WTC11 (cell line): Measurements from ENCODE around the gene PRKCE. TPM values are rescaled to one million over a fixed set of nuclear protein-coding genes. Genes with fewer than 3 reads are reported as not detected.
A peak's percentile ranks its signal among the peaks of the same experiment; 100 is the strongest.

Source experiments
- ATAC-seq: fragments of 200-7000 bp; cut with Tn5 transposase; 2 replicates; pipeline ENCODE4 v1.10.0; 2021; ENCODE audit warnings: mild to moderate bottlenecking, moderate library complexity
- CTCF ChIA-PET: fragments of 300-600 bp; sonication (Branson Sonifier 250); formaldehyde crosslinking; loops from one replicate; lab custom pipeline; 2021; ENCODE audit warnings: antibody characterized with exemption; lab: Charles Lee
- POLR2A ChIA-PET: fragments of 350-600 bp; sonication (Branson Sonifier 250); formaldehyde crosslinking; loops from one replicate; lab custom pipeline; 2021; ENCODE audit warnings: antibody characterized with exemption; lab: Charles Lee
- DNase-seq: peaks from one replicate; pipeline ENCODE4 v3.0.0; 2021; ENCODE audit warnings: low spot score
- H3K27ac Mint-ChIP-seq: 2 replicates; pipeline ENCODE4 v1.8.0; 2021; ENCODE audit warnings: mixed read lengths
- H3K27me3 Mint-ChIP-seq: 2 replicates; pipeline ENCODE4 v1.8.0; 2021; ENCODE audit warnings: low read depth, mild to moderate bottlenecking, moderate library complexity, mixed read lengths
- H3K36me3 Mint-ChIP-seq: 2 replicates; pipeline ENCODE4 v1.8.0; 2021; ENCODE audit warnings: mixed read lengths
- H3K4me1 Mint-ChIP-seq: 2 replicates; pipeline ENCODE4 v1.8.0; 2022; ENCODE audit warnings: mixed read lengths
- H3K4me3 Mint-ChIP-seq: 2 replicates; pipeline ENCODE4 v1.8.0; 2021; ENCODE audit warnings: mild to moderate bottlenecking, moderate library complexity, mixed read lengths
- H3K9me3 Mint-ChIP-seq: 2 replicates; pipeline ENCODE4 v1.8.0; 2021; ENCODE audit warnings: mixed read lengths
- EMX1 ChIP-seq: fragments of 250-450 bp; sonication (Bioruptor Pico); IDR thresholded peaks from 2 replicates; pipeline ENCODE4 v1.8.0; 2021; ENCODE audit warnings: mild to moderate bottlenecking
- HMGA2 ChIP-seq: fragments of 250-450 bp; sonication (Bioruptor Pico); IDR thresholded peaks from 2 replicates; pipeline ENCODE4 v1.4.0; 2021; ENCODE audit warnings: mild to moderate bottlenecking, moderate library complexity
- KAT7 ChIP-seq: sonication (generic); formaldehyde crosslinking; IDR thresholded peaks from 2 replicates; pipeline ENCODE4 v1.8.1; 2023; ENCODE audit warnings: missing genetic modification reagents, mild to moderate bottlenecking, borderline replicate concordance
- MYBL2 ChIP-seq: sonication (generic); formaldehyde crosslinking; IDR thresholded peaks from 2 replicates; pipeline ENCODE4 v1.8.1; 2023; ENCODE audit warnings: mild to moderate bottlenecking, moderate library complexity, missing genetic modification reagents
- OVOL2 ChIP-seq: fragments of 250-450 bp; sonication (Bioruptor Pico); IDR thresholded peaks from 2 replicates; pipeline ENCODE4 v1.9.0; 2021; ENCODE audit warnings: mild to moderate bottlenecking, borderline replicate concordance
- RORB ChIP-seq: fragments of 250-450 bp; sonication (Bioruptor Pico); IDR thresholded peaks from 2 replicates; pipeline ENCODE4 v1.9.0; 2021; ENCODE audit warnings: mild to moderate bottlenecking
- SMAD3 ChIP-seq: sonication (generic); formaldehyde crosslinking; IDR thresholded peaks from 2 replicates; pipeline ENCODE4 v1.8.0; 2022; ENCODE audit warnings: missing genetic modification reagents, mild to moderate bottlenecking, borderline replicate concordance
- TCF7 ChIP-seq: sonication (generic); formaldehyde crosslinking; IDR thresholded peaks from 2 replicates; pipeline ENCODE4 v1.8.0; 2022; ENCODE audit warnings: mild to moderate bottlenecking, low read depth, missing genetic modification reagents, moderate library complexity
- ZBTB21 ChIP-seq: sonication (generic); formaldehyde crosslinking; IDR thresholded peaks from 2 replicates; pipeline ENCODE4 v1.8.1; 2023; ENCODE audit warnings: mild to moderate bottlenecking, missing genetic modification reagents, borderline replicate concordance
- ZNF317 ChIP-seq: sonication (generic); formaldehyde crosslinking; IDR thresholded peaks from 2 replicates; pipeline ENCODE4 v1.8.1; 2023; ENCODE audit warnings: low read depth, mild to moderate bottlenecking, moderate library complexity, missing genetic modification reagents, borderline replicate concordance
- ZNF423 ChIP-seq: fragments of 250-450 bp; sonication (Bioruptor Pico); IDR thresholded peaks from 2 replicates; pipeline ENCODE4 v2.1.2; 2022; ENCODE audit warnings: mild to moderate bottlenecking, moderate library complexity
- total RNA-seq: library from RNA; stranded (reverse); gene quantifications from 3 replicates; pipeline ENCODE4 v1.2.3, GENCODE V29; 2021
- TF ChIP-seq, protein P1 (sequence below): sonication (generic); formaldehyde crosslinking; conservative IDR thresholded peaks from 2 replicates; pipeline ENCODE4 v1.8.1; 2023; ENCODE audit warnings: mild to moderate bottlenecking, low read depth, missing genetic modification reagents, moderate library complexity
- TF ChIP-seq, protein P2 (sequence below): sonication (generic); formaldehyde crosslinking; IDR thresholded peaks from 2 replicates; pipeline ENCODE4 v1.8.1; 2023; ENCODE audit warnings: mild to moderate bottlenecking, missing genetic modification reagents
- TF ChIP-seq, protein P3 (sequence below): sonication (generic); formaldehyde crosslinking; IDR thresholded peaks from 2 replicates; pipeline ENCODE4 v1.8.0; 2022; ENCODE audit warnings: mild to moderate bottlenecking, missing genetic modification reagents
- TF ChIP-seq, protein P4 (sequence below): fragments of 250-450 bp; sonication (Bioruptor Pico); IDR thresholded peaks from 2 replicates; pipeline ENCODE4 v1.9.0; 2021; ENCODE audit warnings: mild to moderate bottlenecking
- TF ChIP-seq, protein P5 (sequence below): sonication (generic); formaldehyde crosslinking; IDR thresholded peaks from 2 replicates; pipeline ENCODE4 v1.8.1; 2022; ENCODE audit warnings: mild to moderate bottlenecking, missing genetic modification reagents, moderate library complexity, borderline replicate concordance
- TF ChIP-seq, protein P6 (sequence below): sonication (generic); formaldehyde crosslinking; IDR thresholded peaks from 2 replicates; pipeline ENCODE4 v1.8.0; 2022; ENCODE audit warnings: mild to moderate bottlenecking, missing genetic modification reagents
- TF ChIP-seq, protein P7 (sequence below): fragments of 200-600 bp; IDR thresholded peaks from 2 replicates; pipeline ENCODE4 v1.8.0; 2022; ENCODE audit warnings: antibody characterized with exemption

The PRKCE gene
- total RNA-seq, 1 experiment from 2014 or later = 5.8 TPM

DNA sequence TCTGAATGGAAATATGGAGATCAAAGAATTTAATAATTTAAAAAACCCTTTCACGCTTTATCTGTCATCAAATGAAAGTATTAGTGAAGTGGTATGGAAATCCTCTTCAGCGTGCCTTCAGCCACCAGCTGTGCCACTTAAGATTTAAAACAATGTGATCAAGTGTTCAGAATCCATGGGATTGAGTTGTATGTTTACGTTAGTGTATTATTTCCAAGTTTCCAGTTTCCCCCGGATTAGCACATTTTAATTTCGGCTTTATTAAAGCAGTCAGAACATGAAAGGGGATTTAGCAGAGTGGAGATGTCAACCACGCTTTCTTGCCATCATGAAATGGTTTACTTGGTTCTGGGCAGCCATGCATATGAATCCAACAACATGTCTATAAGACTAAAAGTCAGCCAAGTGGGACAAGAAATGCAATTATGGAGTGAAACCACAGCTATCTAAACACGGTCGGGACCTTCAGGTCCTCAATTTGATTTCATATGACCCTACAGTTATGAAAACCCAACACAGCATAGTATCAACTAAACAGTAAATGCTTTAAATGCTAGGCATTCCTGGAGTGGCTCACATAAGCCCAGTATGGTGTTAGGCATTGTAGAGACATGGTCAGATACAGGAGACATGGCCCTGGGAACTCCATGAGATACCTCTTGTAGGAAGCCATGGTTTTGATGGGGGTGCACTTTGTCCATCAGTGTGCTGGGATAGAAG lies 420.8 kb downstream of the PRKCE start:
- Mint-ChIP-seq H3K4me1 (peaks cover 17% of the 10 kb centered on the region), H3K27ac (no peak overlapping the region), H3K4me3 (no peak overlapping the region), H3K36me3 (no peaks in the 10 kb centered on the region), H3K9me3 (no peaks in the 10 kb centered on the region), H3K27me3 (no peaks in the 10 kb centered on the region)
- ChIA-PET CTCF (interaction anchor here (1.6 kb wide), 1 partner anchor 9 kb away, joined by 6 read pairs; no protein-coding TSS in a partner anchor), POLR2A (no interaction called here)
- no peak for TF ChIP-seq TCF7 (CRISPR knock-in tag)
- no peak for TF ChIP-seq RORB (CRISPR knock-in tag)
- no peak for TF ChIP-seq ZNF423 (CRISPR knock-in tag)
- TF ChIP-seq ZNF317 (CRISPR knock-in tag) = no peak
- TF ChIP-seq, protein P1, sequence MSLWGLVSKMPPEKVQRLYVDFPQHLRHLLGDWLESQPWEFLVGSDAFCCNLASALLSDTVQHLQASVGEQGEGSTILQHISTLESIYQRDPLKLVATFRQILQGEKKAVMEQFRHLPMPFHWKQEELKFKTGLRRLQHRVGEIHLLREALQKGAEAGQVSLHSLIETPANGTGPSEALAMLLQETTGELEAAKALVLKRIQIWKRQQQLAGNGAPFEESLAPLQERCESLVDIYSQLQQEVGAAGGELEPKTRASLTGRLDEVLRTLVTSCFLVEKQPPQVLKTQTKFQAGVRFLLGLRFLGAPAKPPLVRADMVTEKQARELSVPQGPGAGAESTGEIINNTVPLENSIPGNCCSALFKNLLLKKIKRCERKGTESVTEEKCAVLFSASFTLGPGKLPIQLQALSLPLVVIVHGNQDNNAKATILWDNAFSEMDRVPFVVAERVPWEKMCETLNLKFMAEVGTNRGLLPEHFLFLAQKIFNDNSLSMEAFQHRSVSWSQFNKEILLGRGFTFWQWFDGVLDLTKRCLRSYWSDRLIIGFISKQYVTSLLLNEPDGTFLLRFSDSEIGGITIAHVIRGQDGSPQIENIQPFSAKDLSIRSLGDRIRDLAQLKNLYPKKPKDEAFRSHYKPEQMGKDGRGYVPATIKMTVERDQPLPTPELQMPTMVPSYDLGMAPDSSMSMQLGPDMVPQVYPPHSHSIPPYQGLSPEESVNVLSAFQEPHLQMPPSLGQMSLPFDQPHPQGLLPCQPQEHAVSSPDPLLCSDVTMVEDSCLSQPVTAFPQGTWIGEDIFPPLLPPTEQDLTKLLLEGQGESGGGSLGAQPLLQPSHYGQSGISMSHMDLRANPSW (CRISPR knock-in tag) = no peak
- TF ChIP-seq OVOL2 = no peak
- TF ChIP-seq, protein P2, sequence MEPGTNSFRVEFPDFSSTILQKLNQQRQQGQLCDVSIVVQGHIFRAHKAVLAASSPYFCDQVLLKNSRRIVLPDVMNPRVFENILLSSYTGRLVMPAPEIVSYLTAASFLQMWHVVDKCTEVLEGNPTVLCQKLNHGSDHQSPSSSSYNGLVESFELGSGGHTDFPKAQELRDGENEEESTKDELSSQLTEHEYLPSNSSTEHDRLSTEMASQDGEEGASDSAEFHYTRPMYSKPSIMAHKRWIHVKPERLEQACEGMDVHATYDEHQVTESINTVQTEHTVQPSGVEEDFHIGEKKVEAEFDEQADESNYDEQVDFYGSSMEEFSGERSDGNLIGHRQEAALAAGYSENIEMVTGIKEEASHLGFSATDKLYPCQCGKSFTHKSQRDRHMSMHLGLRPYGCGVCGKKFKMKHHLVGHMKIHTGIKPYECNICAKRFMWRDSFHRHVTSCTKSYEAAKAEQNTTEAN (CRISPR knock-in tag) = no peak
- no peak for TF ChIP-seq SMAD3
- no peak for TF ChIP-seq EMX1 (CRISPR knock-in tag)
- TF ChIP-seq, protein P3, sequence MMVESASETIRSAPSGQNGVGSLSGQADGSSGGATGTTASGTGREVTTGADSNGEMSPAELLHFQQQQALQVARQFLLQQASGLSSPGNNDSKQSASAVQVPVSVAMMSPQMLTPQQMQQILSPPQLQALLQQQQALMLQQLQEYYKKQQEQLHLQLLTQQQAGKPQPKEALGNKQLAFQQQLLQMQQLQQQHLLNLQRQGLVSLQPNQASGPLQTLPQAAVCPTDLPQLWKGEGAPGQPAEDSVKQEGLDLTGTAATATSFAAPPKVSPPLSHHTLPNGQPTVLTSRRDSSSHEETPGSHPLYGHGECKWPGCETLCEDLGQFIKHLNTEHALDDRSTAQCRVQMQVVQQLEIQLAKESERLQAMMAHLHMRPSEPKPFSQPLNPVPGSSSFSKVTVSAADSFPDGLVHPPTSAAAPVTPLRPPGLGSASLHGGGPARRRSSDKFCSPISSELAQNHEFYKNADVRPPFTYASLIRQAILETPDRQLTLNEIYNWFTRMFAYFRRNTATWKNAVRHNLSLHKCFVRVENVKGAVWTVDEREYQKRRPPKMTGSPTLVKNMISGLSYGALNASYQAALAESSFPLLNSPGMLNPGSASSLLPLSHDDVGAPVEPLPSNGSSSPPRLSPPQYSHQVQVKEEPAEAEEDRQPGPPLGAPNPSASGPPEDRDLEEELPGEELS = no peak
- no peak for TF ChIP-seq MYBL2 (CRISPR knock-in tag)
- TF ChIP-seq, protein P4, sequence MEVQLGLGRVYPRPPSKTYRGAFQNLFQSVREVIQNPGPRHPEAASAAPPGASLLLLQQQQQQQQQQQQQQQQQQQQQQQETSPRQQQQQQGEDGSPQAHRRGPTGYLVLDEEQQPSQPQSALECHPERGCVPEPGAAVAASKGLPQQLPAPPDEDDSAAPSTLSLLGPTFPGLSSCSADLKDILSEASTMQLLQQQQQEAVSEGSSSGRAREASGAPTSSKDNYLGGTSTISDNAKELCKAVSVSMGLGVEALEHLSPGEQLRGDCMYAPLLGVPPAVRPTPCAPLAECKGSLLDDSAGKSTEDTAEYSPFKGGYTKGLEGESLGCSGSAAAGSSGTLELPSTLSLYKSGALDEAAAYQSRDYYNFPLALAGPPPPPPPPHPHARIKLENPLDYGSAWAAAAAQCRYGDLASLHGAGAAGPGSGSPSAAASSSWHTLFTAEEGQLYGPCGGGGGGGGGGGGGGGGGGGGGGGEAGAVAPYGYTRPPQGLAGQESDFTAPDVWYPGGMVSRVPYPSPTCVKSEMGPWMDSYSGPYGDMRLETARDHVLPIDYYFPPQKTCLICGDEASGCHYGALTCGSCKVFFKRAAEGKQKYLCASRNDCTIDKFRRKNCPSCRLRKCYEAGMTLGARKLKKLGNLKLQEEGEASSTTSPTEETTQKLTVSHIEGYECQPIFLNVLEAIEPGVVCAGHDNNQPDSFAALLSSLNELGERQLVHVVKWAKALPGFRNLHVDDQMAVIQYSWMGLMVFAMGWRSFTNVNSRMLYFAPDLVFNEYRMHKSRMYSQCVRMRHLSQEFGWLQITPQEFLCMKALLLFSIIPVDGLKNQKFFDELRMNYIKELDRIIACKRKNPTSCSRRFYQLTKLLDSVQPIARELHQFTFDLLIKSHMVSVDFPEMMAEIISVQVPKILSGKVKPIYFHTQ = no peak
- DNase-seq = no peak
- ATAC-seq = no peak

DNA sequence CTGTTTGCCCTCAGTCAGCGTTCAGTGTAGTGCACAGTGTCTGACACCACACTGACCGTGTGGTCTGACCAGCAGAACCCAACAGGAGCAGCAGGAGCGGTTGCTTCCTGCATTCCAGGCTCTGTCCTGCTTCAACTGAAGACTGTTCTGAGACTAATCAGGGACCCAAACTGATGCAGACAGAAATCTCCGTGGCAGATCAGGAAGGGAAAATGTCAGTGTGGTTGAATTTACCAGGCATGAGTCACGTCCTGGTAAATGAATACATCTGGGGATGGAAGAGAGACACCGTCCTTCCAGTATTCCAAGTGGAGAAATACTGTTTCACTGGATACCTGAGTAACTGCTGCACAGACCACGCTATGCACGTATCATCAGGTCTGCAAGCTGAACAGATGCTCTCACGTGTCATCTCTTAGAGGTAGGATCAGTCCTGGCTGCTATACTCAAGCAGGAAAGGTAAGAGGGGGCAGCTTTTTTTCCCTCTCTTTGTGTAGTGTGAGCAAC lies 422.1 kb downstream of the PRKCE start:
- DNase-seq = no peak
- Mint-ChIP-seq H3K4me3 (no peak overlapping the region), H3K9me3 (no peaks in the 10 kb centered on the region), H3K27ac (no peak overlapping the region), H3K4me1 (peaks cover 17% of the 10 kb centered on the region), H3K36me3 (no peaks in the 10 kb centered on the region), H3K27me3 (no peaks in the 10 kb centered on the region)
- ChIA-PET POLR2A (interaction anchor here (0.6 kb wide), 1 partner anchor 1683 kb away, joined by 3 read pairs; no protein-coding TSS in a partner anchor), CTCF (interaction anchor here (0.7 to 1.7 kb wide), 2 partner anchors 11 to 41 kb away, joined by 4 to 10 read pairs; no protein-coding TSS in a partner anchor)
- peak; percentile 24; the same call in 1 of the 2 replicates for ATAC-seq
- TF ChIP-seq, protein P5, sequence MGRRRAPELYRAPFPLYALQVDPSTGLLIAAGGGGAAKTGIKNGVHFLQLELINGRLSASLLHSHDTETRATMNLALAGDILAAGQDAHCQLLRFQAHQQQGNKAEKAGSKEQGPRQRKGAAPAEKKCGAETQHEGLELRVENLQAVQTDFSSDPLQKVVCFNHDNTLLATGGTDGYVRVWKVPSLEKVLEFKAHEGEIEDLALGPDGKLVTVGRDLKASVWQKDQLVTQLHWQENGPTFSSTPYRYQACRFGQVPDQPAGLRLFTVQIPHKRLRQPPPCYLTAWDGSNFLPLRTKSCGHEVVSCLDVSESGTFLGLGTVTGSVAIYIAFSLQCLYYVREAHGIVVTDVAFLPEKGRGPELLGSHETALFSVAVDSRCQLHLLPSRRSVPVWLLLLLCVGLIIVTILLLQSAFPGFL (CRISPR knock-in tag) = no peak
- TF ChIP-seq ZBTB21 (CRISPR knock-in tag) (no peak), OVOL2 (no peak), HMGA2 (no peak), SMAD3 (no peak), KAT7 (CRISPR knock-in tag) (no peak)
- TF ChIP-seq, protein P6, sequence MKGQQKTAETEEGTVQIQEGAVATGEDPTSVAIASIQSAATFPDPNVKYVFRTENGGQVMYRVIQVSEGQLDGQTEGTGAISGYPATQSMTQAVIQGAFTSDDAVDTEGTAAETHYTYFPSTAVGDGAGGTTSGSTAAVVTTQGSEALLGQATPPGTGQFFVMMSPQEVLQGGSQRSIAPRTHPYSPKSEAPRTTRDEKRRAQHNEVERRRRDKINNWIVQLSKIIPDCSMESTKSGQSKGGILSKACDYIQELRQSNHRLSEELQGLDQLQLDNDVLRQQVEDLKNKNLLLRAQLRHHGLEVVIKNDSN = no peak
- TF ChIP-seq, protein P3 = no peak
- TF ChIP-seq, protein P7, sequence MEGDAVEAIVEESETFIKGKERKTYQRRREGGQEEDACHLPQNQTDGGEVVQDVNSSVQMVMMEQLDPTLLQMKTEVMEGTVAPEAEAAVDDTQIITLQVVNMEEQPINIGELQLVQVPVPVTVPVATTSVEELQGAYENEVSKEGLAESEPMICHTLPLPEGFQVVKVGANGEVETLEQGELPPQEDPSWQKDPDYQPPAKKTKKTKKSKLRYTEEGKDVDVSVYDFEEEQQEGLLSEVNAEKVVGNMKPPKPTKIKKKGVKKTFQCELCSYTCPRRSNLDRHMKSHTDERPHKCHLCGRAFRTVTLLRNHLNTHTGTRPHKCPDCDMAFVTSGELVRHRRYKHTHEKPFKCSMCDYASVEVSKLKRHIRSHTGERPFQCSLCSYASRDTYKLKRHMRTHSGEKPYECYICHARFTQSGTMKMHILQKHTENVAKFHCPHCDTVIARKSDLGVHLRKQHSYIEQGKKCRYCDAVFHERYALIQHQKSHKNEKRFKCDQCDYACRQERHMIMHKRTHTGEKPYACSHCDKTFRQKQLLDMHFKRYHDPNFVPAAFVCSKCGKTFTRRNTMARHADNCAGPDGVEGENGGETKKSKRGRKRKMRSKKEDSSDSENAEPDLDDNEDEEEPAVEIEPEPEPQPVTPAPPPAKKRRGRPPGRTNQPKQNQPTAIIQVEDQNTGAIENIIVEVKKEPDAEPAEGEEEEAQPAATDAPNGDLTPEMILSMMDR = no peak
